NCI-H460 (cell line): ENCODE results near the gene BNC2. TPM values are rescaled to one million over a fixed set of nuclear protein-coding genes. Genes with fewer than 3 reads are reported as not detected.
A peak's percentile ranks its signal among the peaks of the same experiment; 100 is the strongest.

Experiments
- DNase-seq: peaks from one replicate; pipeline ENCODE4 v3.0.0-alpha.2; 2016; ENCODE audit warnings: low read depth; ENCODE audit errors: extremely low read depth
- total RNA-seq: library from RNA; depleted of rRNA; stranded (reverse); fragments of >200 nt; shearing (Covaris generic); gene quantifications from 2 replicates; pipeline ENCODE4 v1.2.3, GENCODE V29; 2014

BNC2 gene
- total RNA-seq, 1 experiment from 2014 or later, result 5.7 TPM

DNA sequence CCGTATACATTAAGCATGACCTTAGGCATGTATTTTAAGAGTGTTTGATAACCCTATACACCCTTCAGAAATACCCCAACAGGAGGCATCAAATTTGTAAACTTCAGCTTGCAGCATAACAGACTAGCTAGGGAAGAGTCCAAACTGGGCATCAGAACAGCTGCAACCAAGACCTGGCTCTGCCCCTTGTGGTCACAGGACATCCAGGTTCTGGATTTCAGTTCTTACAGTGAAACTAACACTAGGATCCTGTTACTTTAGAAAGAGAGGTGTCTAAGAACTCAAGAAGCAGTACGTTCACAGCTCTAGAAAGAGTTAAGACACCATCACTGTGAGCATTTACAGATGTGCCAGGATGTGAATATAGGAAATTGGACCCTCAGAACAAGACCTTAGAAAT, 229.8 kb downstream of the BNC2 start:
- DNase-seq, result no peak

DNA sequence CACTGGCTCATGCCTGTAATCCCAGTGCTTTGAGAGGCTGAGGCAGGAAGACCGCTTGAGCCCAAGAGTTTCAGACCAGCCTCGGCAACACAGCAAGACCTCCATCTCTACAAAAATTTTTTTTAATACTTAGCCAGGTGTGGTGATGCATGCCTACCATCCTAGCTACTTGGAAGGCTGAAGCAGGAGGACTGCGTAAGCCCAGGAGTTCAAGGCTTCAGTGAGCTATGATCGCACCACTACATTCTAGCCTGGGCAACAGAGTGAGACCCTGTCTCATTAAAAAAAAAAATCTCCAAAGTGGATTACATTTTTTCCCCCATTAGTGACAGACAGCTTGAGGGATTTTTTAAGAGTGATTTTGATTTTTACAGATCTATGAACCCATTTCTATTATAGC, 230.8 kb downstream of the BNC2 start:
- DNase-seq, result no peak

DNA sequence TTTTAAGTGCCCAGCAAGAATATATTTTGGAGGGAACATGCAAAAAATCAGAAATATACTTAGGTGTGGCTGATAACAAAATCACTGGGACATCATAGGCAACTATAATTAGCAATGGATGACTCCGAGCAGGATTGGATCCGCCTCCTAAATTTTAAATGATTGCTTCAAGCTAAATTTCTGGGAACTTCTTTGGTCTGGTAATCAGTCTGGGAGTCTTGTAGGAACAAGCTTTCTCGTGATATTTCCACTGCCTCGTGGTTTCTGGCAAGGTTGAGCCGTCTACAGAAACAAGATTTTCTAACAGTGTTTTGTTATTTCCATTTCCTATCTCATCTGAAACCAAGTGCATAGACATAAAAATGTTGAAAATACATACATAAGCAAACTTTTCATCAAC, 232.6 kb downstream of the BNC2 start:
- DNase-seq, result no peak

DNA sequence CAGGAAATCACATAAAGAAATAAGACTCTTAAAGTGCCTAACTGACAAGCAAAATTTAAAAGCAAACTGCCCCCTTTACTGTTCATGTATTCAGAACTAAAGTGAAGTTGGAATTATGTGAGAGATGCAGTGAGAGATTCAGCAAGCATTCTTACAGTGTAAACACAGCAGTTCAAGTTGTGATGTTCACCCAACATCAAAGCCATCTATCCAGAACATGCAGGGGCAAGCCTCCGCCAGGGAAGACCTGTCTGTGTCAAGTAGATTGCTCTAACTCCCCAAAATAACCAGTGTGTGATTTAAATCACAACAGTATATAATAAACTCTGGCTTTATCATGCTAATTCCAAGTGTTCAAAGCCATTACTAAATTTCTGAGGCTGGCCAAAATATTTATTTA, 233.3 kb downstream of the BNC2 start:
- DNase-seq, result no peak

DNA sequence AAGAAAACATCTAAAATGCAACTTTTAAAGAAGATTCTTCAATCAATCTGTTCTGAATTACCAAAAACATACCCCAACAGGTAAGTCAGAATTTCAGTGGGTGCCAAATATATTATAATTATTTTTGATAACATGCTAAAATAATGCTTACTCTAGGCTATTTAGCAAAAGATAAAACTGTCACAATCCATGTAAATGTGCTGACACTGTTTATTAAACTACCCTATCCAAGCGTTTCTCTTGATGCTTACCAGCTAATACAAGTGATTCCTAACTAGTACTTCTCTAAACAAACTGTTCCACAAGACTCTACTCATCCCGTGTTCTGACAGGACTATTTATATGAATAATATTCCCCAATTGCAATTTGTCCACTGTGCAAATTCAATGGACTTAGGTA, 236.7 kb downstream of the BNC2 start:
- no peak for DNase-seq

DNA sequence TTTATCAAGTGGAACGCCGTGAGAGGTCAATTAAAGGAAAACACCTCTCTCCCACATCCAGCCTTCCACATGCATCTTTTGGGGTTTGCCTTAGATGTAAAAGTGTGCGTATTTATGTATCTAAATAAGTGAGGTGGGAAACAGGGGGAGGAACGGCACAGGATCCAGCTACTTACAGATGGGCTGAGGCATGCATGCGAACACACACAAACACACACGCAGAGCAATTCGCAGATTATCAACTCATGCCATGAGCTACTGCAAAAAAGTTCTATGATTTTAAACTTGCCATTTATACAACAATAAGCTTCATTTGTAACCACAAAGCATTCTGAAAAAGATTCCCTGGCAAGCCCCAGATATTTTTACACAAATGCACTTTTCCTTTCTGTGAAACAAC, 242.1 kb downstream of the BNC2 start:
- DNase-seq, result no peak

DNA sequence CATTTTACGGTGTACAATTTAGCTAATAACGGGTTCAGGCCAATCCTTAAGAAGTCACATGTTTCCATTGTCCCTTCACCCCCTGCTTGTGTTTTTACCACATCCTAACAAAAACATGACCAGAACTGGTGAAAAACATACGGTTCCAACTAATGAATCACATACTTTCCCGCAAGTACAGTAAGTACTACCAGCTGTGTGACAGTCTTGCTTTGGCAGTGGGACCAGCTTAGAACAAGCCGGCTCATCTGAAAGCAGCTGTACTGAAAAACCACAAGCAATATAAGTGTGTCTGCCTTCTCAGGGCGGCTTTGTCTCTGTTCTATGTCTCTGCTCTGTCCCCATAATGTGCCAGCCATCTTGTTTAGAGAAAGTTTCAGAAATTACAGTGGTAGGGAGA, 242.5 kb downstream of the BNC2 start:
- DNase-seq, result no peak

DNA sequence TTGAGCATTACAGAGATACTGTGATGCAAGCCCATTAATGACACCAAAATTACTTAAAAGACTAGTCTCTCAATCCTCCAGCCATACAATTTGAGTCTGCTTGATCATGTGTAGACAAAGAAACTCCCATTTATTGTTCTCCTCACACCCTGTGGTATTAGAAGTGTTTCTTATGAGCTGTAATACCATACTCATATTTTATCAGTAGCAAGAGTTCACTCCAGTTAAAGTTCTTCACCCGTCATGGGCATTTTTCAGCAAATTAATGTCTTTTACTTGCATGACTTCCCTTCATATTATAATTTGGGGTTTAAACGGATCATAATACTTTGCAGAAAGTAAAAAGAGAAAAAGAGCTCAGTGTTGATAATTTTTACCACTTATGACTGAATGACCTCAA, 242.9 kb downstream of the BNC2 start:
- DNase-seq, result no peak

DNA sequence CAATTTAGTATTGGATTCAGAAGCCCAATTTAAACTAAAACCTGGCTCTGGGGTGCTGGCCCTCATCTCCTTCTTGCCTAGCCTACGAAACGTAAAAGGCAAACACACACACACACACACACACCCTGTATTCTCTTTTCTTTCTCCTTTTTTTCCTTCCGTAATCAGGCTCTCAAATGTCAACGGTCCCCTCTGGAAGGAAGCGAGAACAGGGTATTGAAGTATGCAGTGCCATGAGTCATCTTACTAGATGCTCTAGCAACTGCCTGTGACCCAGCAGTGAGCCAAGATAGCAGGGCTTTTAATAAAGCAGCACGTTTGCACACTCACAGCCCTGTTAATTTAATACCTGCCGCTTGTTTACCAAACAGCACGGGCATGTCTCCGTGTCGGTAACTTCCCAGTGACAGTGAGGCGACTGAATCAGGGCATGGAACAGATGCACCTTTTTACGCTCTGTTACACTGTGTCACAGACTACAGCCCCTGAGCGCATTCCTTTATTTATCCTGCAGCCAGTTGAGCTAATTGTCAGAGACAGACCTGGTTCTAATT, 243.8 kb downstream of the BNC2 start:
- DNase-seq, result peak; percentile 46

DNA sequence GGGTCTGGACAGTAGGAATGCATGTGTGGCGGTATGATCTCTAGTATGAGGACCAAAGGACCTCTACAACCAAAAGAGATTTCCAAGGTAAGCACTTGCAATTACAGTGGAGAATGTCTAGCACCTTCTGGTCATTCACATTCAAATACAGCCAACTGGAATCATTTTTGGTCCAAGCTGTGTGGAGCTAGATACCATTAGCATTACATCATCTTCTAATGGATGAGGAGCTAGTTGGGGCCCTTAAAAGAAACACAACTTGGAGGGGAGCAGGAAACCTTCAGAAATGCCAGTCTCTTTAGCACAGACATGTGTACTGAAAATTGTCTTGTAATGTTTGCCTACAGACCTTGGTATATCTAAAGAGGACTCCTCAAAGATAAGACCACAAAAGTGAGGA, 244.7 kb downstream of the BNC2 start:
- DNase-seq, result no peak

DNA sequence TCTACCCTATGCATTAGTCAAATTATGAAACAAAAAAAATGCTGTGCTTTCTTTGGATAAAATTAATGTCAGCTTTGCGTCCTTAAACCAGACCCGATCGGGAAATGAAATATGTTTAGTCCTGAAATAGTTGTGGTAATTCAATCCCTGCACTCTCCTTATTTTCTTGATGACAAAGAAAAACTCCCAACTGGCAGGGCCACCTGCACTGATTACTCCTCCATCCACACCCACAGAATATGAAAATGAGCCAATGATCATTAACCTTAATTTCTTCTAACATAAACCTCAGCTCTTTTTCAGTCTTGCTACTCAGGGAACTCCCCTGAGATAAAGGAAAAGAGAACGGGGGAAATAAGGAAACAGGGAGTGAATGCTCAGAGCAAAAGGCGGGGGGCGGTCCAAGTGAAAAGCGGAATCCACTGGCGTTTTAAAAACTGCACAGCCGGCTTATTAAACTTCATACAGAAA, 245.3 kb downstream of the BNC2 start:
- DNase-seq, result no peak

DNA sequence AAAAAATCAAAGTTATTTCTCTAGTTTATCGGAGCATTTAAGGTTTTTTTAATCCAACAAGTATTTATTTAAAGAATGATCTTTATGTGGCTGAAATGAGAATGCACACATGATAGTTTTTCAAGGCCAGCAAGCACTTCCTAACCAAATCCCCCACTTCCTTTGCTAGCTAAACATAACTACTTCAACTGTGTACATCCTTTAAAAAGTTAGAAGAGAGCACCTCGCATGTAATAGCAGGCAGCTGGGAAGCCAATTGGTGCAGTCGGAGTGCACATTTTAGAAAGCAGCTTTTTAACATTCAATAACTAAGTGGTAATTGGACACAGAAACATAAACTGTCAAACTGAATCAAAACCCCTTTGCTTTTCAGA, 245.7 kb downstream of the BNC2 start:
- DNase-seq, result no peak

DNA sequence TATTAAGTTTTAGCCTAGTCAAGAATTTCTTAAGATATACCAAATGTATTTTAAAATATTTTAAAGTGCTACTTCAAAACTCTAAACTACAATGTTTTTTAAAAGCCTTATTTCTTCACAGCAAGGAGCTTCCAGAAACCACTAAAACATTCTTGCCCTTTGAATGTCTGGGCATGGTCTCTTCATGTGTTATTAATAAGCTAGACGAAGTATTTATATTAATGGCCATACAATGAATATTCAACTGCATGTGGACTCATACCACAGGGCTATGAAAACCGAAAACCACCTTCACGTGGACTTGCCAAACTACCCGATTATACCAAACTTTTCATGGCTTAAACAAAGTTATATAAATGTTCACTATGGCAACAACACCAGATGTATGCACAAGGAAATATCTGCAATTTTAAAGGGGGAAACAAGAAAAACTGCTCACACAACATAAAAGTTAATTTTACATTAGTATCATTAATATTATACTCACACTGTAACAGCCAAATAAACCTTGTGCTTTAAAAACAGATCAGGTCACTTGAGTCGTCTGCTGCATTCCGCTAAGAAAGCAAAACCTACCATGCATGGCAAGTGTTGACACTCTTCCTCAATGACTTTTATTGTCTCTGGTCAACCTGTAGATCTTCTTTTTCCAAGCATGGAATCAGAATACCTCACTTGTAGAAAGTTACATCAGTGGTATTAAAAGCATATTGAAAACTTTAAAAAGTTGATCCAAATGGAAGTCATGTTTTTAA, 246.3 kb downstream of the BNC2 start:
- no peak for DNase-seq

DNA sequence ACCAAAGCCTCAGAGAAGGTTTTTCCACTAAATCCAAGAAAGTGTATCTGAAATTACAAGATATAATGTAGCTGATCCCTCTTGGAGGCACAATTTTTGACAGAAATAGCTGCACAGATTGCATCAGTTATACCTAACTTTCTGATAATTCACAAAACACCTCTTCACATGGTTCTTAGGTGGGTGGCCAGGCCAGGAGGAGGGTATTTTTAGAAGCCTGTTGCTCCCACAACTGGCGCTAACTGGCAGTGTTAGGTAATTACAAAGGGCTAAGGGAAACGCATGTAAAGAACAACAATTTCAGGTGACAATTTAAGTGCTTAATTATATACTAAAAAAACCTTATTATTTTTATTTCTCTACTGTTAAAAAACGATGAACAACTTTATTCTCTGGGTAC, 247.9 kb downstream of the BNC2 start:
- DNase-seq, result no peak

DNA sequence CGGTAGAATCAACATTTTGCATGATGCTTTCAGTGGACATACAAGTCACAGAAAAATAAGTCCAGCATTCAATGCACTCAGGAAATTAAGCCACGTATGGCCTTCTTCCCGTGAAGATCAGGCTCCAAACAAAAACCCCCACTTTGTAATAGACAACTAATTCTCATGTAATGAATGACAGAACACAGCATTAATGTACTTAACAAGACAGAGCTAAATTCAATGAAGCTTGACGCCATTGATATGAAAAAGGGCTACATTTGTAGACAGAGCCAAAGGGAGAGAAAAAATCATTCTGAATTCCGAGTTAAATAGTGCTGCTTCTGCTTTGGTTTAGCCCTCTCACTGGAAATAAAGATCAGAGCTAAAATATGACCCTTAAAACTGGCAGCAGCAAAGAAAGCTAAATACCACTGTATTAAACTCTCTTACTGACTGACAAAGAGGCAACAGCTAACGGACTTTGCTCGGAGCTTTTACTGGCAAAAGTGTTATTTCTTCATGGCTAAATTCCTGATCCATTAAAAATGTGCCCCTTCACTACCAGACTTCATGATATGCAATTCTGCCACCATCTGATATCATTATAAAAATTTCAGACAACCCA, 250.5 kb downstream of the BNC2 start:
- DNase-seq, result no peak

DNA sequence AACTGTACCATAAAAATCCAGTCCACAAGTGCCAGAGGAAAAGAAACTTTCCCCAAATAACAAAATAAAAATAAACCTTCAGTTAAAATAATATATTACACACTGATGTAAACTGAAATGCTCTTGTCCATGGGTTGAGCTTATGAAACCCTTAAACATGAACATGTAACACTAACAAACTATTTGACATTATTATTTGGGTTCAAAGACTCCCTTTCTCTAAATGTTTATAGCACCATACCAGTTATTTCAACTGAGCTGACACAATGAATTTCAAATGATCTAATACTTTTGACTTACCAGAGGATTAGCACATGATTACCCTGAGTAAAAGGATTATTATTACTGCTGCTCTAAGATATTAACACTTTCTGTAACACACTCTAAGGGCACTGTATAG, 251.1 kb downstream of the BNC2 start:
- no peak for DNase-seq

DNA sequence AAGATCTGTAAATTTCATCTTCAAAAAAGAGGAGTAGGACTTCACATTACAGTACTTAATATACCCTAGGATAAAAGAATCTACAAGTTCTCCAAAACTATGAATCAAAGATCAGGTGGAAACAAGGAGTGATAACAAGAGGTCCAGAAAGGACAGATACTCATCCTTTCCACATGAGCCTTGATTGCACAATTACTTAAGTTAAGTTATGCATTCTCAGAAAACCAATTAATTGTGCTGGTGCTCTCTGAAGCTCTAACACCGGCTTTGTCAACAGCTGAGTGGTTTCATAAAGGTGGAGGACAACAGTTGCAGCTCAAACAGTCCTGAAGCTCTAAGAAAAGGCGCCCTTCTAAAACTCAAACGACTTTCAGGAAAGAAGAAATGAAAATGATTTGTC, 251.9 kb downstream of the BNC2 start:
- DNase-seq, result no peak

DNA sequence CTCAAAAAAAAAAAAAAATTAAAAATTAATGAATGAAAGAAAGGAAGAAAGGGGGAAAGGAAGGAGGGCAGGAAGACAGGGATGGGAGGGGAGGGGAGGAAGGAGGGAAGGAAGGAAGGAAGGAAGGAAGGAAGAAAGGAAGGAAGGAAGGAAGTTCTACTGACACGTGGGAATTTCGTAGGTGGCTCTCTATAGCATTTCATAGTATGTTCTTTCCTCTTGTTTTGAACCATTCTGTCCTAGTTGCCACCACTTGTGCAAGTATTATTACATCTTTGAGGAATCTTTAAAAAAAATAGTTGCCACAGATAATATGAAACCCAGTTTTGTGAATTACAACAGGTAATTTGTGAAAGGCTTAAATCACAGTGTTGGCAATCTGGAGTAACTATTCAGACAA, 253.8 kb downstream of the BNC2 start:
- no peak for DNase-seq

DNA sequence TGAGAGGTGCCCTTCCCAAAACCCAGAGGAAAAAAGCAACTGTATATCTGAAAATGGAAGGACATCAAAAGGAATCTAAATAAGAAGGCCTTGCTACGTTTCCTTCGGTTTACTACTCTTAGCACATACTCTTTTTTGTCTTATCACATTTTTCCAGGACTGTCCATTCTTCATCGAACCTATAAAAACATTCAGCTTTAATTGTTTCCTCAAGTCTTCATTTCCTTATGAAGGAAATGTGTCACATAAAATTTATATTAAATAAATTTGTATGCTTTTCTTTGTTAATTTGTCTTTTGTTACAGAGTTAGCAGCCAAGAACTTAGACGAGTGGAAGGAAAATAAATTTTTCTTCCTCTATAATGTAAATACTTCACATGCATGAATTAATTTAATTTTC, 255.0 kb downstream of the BNC2 start:
- DNase-seq, result no peak

DNA sequence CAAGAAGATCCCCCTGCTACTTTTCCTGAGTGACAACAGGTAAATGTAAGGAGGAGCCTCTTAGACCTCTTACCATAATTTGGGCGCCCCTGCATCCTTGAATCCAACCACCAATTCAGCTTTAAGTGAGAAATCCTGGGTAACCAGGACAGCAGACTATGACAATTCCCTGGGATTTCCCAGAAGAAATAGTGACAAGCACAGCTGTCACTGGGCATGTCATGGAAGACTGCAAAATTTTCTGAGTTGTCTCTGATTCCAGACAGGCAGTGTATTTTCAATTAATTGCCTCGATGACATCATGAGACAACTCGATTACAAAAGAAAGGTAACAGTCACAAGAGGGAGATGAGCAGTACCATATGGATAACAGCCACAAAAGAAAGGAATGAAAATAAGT, 256.9 kb downstream of the BNC2 start:
- no peak for DNase-seq

DNA sequence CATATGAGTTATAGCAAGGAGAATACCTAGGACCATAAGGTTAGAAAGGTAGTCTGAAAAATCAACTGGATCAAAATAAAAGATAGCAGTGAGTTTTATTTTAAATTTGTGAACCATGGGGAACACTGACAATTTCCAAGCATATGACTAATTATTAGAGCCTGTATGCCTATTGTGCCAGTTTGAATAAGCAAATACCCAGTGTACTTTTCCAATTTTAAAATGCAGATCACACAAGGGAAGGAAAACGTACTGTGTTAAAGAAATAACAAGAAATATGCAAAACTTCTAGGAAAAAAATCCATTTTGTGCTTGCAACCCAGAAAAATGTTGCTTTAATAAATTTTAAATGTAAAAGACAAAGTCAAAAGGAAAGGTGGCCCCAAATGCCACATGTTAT, 257.4 kb downstream of the BNC2 start:
- no peak for DNase-seq

DNA sequence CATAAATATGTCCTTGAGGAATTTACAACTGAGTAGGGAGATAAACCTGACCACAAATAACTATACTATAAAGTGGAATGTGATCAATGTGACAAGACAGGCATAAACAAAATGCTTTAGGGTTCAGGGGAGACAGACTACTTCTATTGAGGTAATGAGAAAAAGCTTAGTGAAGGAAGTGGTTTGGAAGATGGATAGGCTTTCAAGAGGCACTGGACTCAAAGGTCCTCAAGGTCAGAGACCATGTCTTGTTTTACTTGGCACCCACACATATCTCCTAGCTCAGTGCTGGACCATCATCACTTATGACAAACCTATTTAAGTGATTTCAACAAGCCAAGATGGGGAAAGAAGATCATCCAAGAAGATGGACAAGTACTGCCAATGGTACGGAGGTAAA, 257.8 kb downstream of the BNC2 start:
- no peak for DNase-seq
